HG03565 (cell line): ENCODE measurements around the gene RASA1.
"Not testable (repeated sequence)": the region's sequence is repeated elsewhere in the genome, so short reads cannot be mapped to it uniquely, and the experiment has no call there.

Source experiments
- ATAC-seq: cut with Tn5 transposase; IDR thresholded peaks from one replicate; pipeline ENCODE4 v1.9.1; 2021; ENCODE audit warnings: mild to moderate bottlenecking, moderate library complexity; ENCODE audit not compliant: unreplicated experiment

RASA1 gene

GRCh38 chr5:87267574-87268125 lies at the start of gene RASA1:
Gene RASA1 (plus strand): TSS chr5:87267883. CDS start chr5:87268452, 569 bp downstream.
- peak; percentile 30 for ATAC-seq

DNA sequence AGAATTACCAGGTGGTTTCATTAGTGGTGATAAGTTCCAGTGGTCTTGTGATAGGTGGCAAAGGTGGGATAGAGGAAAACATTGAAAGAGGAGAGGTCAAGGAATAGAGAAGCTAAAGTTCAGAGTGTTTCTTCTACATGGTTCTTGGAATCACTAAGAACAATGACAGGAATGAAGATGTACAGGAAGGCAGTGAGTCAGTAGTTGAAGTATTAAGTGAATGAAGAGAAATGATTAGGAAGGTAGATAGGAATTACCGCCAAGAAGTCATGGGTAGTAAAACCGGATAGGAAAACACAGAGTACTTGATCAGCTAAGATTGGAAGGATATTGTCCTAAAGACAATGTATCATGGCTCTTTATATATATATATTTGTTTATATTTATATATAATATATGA lies 37.9 kb upstream of the RASA1 start:
- no peak for ATAC-seq

- peak; percentile 95 for ATAC-seq
Observed at GRCh38 chr5:87231037-87231808, 36.5 kb upstream of the RASA1 start.

GRCh38 chr5:87233143-87233542 lies 34.5 kb upstream of the RASA1 start:
- ATAC-seq = no peak

DNA sequence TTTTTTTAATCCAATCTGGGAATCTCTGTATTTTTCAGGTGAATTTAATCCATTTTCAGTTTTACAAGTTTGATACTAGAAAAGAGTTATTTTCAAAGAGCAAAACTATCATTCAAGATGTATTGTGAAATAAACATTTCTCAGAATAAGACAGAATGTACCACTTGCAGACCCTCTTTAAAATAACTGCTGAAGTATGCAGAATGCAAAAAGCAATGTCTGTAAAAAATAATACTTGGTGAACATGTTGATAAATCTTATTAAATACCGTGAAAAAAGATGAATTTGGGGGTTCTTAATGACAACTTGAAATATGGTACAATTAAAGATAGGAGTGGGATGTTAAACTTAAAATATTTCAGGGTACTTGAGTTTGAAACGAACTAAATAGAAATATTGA lies 26.1 kb upstream of the RASA1 start:
- ATAC-seq = no peak

GRCh38 chr5:87242242-87242641 lies 25.4 kb upstream of the RASA1 start:
- no peak for ATAC-seq

GRCh38 chr5:87243161-87243844 lies 24.4 kb upstream of the RASA1 start:
- no peak for ATAC-seq

DNA sequence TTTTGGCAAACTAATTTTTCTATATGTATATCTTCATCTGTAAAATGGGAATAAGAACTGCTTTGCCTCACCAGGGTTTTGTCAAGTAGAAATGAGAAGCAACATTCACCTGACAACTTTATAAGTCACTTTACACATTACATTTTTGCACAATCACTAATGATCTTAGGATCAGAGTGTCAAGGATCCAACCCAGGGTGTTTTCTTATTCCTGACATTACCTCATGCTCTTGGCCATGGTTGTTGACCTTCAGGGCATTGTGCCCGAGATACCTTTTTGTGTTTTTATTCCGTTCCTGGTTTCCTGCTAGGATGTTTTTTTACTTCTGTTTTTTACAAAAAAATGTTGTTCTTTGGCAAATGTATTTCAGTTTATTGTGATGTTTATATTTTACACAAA lies 22.2 kb upstream of the RASA1 start:
- no peak for ATAC-seq

GRCh38 chr5:87246061-87246460 lies 21.6 kb upstream of the RASA1 start:
- ATAC-seq = no peak

DNA sequence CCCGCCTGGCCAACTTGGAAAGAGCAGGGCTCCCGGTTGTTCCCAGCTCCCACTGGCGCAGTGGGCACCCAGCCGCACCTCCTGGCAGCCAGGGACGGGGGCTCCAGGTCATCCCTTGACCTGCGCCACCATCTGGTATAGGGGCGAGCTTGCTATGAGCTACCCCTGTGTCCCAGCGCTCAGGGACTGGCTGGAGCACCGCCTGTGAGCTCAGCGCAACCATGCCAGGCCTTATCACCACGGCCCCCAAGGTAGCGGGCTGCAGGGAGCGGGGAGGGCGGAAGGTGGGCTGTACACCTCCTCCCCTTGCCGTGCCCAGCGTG lies 15.4 kb upstream of the RASA1 start:
- ATAC-seq = no peak

DNA sequence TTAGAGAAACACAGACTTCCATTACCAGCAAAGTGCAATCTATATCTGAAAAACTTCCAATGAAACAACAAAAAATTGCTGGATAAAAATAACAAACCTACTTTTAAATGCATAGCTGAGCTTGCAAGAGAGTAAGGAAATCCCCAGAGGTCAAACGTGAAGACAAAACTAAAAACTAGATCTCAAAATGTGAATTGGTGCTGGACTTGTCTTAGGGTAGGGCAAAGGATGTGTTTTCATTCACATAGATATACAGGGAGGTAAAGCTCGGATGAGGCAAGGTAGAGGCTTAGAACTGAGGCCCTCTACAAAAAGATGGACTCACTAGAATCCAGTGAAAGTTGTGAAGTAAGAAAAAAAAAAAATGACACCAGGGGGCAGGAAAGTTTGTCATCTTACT lies 13.6 kb upstream of the RASA1 start:
- ATAC-seq = no peak

- no peak for ATAC-seq
Observed at GRCh38 chr5:87258507-87258906, 9.2 kb upstream of the RASA1 start.

- no peak for ATAC-seq
Observed at GRCh38 chr5:87260604-87261192, 7.0 kb upstream of the RASA1 start.

- ATAC-seq = no peak
Observed at GRCh38 chr5:87263498-87263897, 4.2 kb upstream of the RASA1 start.

DNA sequence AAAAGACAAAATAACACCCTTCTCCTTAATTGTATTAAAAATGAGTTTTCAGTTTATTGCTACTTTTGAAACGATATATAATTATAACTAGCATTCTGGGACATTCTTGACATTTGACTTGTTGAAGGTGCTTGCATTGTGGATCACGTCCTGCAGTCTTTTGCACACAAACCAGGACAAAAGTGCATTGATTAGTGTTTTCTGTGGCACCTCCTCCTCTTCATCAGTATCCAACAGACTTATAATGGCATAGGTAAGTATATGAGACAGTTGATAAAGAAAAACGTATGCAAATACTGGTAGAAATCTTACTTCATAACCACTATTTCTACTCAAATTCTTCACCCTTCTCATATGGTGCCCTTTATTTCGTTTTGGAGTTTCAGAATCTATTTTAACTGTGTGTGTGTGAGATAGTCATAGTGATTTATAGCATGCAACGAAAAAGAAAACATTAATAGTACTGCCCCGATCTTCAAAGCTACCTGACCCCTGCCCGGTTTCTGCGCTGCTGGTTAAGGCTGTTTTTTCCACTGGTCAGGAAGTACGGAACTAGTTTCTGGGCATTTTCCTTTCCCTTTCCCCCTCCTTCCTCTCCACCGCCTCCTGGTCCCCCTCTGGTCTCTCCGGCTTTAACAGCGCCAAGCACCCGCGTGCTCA lies 639 bp upstream of the RASA1 start:
- peak; percentile 29 for ATAC-seq

- ATAC-seq = peak; percentile 27
Observed at GRCh38 chr5:87268126-87268969, 665 bp downstream of the RASA1 start.

GRCh38 chr5:87268970-87269377 lies 1.3 kb downstream of the RASA1 start:
- ATAC-seq = no peak

GRCh38 chr5:87270888-87271287 lies 3.2 kb downstream of the RASA1 start:
- ATAC-seq = not testable (repeated sequence)

GRCh38 chr5:87276655-87277054 lies 9.0 kb downstream of the RASA1 start:
- no peak for ATAC-seq

- ATAC-seq = no peak
Observed at GRCh38 chr5:87277279-87277835, 9.7 kb downstream of the RASA1 start.
